Stimulated activated CD4-positive, alpha-beta T cell treated with anti-CD3 and anti-CD28 coated beads, TNF-alpha, amount 100 ng/mL, for 4 hours (primary cell): Measurements from ENCODE around the gene FGD5.
"Not testable (repeated sequence)": the region's sequence is repeated elsewhere in the genome, so short reads cannot be mapped to it uniquely, and the experiment has no call there.

Experiments used
- DNase-seq, 3 experiments: peaks; one replicate each; pipeline ENCODE4 v3.0.0-alpha.2; 2020; ENCODE audit warnings: low read depth in 3 of 3

FGD5 gene

DNA sequence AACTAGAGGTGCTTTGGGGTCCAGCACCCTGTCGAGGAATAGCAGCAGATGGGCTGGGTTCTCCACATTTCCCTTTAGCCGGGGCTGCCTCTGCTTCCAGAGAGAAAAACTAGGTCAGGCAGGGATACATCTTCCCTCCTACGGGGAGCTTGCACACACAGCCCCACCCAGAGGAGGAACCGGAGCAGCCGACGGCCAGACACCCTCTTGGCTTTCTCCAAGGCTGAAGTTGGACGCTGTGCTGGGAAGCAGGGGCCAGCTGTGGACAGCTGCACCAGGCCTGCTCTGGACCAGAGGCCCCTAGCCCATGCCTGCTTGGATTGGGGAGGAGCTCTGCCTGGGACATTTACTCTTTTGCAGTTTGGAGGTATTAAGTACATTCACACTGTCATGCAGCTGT lies 84.0 kb downstream of the FGD5 start:
- no peak for DNase-seq

DNA sequence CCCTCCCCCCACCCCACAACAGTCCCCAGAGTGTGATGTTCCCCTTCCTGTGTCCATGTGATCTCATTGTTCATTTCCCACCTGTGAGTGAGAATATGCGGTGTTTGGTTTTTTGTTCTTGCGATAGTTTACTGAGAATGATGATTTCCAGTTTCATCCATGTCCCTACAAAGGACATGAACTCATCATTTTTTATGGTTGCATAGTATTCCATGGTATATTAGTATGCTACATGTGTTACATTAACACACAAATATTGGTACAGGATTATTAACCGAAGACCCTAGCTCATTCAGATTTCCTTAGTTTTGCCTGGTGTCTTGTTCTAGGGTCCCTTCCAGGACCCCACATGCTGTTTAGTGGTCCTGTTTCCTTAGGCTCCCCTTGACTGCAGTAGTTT lies 84.7 kb downstream of the FGD5 start:
- DNase-seq: not testable (repeated sequence)

DNA sequence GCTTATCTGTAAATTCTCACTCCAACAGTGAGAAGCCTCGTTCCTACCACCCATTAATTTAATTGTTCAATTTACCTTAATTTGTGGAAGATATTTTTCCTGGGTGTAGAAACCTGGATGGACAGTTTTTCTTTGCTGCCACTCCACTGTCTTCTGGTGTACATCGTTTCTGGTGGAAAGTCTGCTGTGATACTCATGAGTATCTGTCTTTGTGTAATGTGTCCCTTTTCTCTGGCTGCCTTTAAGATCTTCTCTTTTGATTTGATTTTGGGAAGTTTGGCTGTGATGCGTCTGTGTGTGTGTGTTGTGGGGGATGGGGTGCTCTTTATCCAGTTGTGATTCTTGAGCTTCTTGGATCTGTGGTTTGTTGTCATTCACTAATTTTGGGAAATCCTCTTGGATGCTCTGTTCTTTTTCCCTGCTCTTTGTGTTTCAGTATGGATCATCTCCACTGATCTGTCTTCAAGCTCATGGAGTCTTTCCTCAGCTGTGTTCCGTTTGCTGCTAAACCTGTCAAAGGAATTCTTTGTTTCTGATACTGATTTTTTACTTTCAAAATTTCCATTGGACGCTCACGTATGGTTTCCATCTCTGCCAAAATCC lies 86.4 kb downstream of the FGD5 start:
- no peak for DNase-seq

DNA sequence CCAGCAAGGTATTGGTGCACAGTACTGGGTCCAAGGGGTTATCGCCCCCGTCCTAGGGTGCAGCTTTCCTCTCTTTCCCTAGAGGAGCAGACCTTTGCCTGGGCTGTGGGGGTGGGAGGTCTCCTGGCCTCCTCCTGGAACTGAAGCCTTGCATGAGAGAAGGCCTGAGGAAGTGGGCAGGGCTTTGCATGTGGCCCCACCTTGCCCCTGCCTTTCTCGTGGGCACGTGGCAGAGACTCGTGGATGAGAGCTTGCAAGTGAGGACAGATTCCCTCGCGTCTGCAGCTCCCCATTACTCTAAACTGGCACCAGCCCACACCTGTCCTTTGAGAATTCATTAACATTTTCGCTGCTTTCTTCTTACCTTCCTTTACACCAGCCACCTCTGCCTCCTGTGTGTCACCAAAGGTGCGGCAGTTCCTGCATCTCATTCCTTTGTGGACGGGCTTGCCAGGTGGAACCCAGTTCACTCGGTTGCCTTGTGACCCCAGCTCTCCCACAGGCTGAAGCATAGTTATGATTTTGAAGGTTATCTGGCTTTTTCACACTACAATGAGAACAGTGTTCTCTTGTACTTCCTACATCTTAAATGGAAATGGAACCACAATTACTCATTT lies 87.7 kb downstream of the FGD5 start:
- DNase-seq: no peak

DNA sequence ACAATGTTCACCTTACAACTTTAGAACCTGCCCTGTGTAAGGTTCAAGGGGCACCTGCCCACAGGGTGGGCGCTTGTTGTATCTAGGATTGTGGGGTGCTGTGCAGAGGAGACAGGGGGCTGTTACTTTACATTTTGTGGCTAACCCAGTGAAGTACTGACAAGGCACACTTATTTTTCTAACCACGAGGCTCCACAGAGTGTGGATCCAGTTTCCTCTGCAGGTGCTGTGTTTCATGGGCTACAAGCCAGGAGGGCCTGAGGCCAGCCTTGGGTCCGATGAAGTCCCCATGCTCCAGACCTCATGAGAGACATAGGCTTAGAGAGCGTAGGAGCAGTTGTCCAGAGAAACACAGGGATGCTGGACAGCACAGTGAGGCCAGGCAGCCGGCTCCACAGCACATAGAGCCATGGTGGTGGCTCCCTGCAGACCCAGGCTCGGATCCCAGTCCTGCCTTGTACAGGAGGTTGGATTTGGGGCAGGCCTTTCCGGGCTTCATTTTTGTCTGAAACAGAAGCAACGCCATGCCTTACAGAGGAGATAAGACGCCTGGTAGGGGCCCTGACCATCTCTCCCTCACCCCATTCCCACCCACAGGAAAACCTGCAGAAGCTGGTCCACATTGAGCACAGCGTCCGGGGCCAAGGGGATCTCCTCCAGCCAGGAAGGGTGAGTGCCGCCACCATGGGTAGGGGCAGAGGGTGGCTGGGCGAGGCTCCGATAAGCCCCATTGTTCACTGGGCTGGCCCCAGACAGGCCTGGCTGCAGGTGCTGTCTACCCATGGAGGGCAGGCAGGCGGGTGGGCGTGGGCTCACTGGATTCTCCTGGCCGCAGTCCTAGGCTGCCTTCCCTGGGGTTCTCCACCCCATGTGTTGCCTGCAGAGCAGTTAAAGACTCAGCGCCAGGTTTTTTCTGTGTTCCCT lies 88.5 kb downstream of the FGD5 start:
- DNase-seq: no peak

GRCh38 chr3:14909250-14909649 lies 90.5 kb downstream of the FGD5 start:
- no peak for DNase-seq

DNA sequence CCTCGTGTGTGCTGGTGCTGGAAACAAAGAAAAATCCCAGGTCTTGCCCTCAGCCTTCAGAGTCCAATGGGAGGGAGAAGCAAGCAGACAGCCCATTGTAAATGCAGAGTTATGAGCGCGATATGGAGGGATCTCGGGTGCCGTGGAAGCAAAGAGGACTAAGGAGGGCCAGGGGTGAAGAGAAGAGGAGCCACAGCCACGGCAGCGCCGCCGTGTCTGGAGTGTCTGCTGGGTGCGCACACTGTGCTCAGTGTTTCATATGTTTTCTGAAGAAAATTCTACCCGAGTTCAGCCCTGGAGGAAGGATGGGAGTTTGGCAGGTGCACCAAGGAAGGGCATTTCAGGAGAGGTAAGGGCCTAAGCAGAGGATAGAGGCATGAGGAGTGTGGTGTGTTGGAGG lies 92.9 kb downstream of the FGD5 start:
- DNase-seq: no peak

DNA sequence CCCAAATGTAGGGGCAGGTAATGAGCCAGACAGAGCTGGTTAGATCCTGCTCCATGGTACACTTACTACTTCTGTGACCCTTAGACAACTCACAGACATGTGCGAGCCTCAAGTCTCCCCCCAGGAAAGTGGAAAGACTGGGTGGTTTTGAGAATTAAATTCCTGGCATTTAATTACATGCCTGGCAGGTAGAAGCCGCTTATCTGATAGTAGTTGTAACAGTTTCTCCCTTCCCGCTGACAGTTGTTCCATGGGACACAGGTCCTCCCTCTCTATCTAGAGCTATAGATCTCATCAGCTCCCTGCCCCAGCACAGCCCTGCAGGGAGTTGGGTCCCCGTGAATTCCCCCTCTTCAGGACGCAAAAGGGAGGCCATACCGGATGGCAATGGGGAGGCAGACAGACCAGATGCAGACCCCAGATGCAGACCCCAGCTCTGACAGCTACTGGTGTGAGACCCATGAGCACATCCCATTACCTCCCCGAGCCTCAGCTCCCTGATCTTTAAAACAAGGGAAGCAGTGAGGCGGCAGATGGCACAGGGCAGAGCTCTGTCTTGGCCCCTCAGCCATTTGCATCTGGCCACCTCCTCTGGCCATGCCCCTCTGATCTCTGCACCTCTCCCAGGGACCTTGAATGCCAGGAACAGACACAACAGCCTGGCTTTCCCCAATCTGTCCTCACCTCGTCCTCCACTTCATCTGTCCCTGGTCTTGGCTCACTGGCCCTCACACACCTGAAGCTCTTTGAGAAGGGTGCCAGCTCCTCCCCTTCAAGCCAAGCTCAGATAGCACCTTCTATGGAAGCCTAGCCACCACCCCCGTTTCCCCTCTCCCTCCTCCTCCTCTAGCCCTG lies 94.5 kb downstream of the FGD5 start:
- DNase-seq: no peak

- no peak for DNase-seq
These were observed 95.4 kb downstream of the FGD5 start for GRCh38 chr3:14913926-14914778.

DNA sequence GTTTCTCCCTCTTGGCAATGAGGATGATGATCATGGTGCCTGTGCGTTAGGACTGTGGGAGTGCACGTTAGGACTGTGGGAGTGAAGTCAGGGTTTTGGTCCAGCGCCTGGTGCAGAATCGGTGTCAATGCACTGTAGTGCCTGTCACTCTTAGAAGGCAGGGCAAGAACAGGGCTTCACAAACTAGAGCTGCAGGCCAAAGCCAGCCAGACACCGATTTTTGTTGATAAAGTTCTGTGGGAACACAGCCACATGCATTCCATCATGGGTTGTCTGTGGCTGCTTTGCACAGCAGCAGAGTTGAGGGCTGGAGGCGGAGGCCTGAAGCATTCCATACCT lies 96.0 kb downstream of the FGD5 start:
- no peak for DNase-seq

GRCh38 chr3:14915636-14916222 lies 97.0 kb downstream of the FGD5 start:
- DNase-seq: peak in 1 of 3 experiments; percentile 23

- no peak for DNase-seq
These were observed 99.6 kb downstream of the FGD5 start for GRCh38 chr3:14918356-14918860.

DNA sequence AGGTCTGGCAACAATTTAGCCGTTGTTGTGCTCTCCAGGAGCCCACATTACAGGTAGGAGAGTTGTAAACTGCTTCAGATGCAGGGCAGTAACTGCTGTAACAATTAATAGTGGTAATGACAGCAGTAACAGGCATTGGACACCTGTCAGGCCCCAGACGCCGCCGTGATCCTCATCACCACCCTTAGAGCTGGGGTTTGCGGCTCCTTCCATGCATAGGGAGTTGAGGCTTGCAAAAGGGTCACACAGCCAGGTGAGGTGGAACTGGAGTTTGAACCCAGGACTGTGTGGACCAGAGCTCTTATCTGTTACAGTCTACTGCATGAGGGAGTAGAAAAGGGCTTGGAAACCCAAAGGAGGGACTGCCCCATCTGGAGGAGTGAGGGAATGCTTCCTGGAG lies 101.8 kb downstream of the FGD5 start:
- DNase-seq: no peak

DNA sequence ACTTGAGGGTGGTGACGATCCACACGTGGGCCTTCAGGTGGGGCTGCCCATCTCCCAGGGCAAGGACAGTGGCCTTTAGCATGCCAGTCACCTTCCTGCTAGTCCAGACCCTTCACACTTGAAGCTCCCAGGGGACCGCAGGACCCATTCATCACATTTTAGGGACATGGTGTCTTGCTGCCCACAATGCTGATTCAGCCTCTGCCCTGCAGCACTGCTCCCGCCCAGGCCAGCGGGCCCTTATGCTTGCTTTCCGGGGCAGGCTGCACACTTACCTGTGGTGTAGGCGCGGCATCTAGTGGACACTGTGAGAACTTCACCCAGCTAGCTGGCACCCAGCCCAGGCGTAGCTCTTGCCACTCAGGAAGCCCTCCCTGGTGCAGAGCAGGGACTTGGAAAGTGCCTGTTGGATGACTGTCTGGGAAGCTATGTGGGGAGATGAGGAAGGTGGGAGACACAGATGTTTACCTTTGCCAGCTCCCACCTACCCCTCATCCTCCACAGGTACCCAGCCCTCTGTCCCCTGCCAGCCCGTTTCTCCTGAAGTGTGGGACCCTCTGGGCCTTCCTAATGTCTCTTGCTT lies 102.4 kb downstream of the FGD5 start:
- peak; percentile 61 to 69 (median 62) for DNase-seq

DNA sequence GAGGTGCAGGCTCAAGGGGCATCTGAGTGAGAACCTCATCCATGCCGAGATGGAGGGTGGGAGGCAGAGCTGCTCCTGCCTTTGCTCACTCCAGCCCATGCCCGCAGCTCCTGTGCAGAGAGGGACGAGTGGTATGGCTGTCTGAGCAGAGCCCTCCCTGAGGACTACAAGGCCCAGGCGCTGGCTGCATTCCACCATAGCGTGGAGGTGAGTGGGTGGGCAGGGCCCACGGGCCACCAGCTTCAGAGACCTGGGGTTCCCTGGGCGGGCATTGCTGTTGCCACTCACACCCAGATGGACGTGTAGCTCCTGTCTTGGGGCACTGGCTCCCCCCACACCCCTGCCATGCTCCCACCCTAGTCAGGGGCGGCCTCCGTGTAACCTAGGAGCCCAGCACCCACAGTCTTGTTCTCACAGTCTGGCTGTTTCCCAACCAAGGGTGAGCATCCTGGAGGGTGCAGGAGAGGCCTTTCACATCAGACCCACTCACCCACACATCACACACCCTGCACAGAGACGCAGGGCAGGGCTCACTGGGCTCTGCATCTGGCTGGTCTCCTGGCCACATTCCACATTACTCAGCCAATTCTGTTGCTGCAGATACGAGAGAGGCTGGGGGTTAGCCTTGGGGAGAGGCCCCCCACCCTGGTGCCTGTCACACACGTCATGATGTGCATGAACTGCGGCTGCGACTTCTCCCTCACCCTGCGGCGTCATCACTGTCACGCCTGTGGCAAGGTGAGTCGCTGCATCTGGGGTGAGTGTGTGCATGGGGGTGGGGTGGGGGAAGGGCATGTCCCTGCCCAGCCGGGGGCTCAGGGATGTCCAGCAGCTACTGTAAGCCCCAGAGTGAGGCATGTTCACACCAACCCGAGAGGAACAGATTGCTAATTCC lies 103.3 kb downstream of the FGD5 start:
- no peak for DNase-seq

- DNase-seq: no peak
These were observed 104.1 kb downstream of the FGD5 start for GRCh38 chr3:14922863-14923262.

GRCh38 chr3:14923476-14923875 lies 104.7 kb downstream of the FGD5 start:
- no peak for DNase-seq

DNA sequence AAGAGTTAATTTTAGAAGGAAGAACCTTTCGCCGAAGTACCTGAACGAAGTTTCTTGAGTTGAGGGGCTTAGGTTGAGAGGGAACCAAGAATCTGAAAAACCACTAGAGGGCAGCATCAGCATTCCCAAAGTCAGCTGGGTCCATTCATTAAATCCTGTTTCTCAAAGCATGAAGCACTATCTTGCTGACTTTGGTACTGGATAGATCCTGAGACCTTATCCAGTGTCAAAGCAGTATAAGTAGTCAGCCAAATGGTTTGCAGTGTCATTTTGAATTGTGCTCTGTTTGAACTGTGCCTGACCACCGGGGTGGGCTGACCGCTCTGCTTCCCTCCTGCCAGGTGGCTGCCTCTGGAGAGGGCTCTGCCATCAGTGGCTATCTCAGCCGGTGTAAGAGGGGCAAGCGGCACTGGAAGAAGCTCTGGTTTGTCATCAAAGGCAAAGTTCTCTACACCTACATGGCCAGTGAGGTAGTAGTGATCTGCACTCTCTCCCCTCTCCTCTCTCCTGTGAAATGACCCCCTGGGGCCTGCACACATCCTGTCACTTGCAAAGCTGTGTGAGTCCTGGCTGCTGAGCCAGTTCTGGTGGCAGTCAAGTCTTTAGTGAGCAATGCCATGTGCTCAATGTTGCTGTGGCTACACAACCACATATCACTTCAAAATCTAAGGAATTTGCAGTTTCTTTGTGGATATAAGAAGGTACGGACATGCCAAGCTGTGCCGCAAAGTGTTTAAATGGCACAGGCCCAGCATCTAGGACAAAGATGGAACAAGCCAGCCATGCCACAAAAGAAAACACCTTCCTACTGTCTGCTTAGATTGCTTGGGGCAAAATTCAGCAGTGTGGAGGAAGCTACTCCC lies 107.2 kb downstream of the FGD5 start:
- DNase-seq: no peak
